Right renal cortex interstitium (tissue), 3 donors: Measurements from ENCODE around the gene PHF13. TPM values are rescaled to one million over a fixed set of nuclear protein-coding genes. Genes with fewer than 3 reads are reported as not detected.

ENCODE experiments used
- DNase-seq, 3 donors: peaks; one replicate each; pipeline ENCODE4 v3.0.0-alpha.2; 2013; ENCODE audit warnings: low read depth in 3 of 3, low spot score in 2 of 3
- polyA plus RNA-seq, 3 donors: library from polyadenylated mRNA; unstranded; fragments of 120-200 nt; gene quantifications; one replicate each; pipeline ENCODE4 v1.2.1, GENCODE V29; 2013; ENCODE audit not compliant: insufficient read length in 3 of 3

PHF13 gene
- 10 to 100 TPM; 23.5 to 25.0 (median 23.6) TPM for polyA plus RNA-seq

GRCh38 chr1:6613361-6614018, at the start of gene PHF13:
PHF13 (plus strand) TSS chr1:6613731; CDS start chr1:6614067, 336 bp downstream.
- DNase-seq, result peak; percentile 88 to 95 (median 94)

- DNase-seq, result no peak
Observed at GRCh38 chr1:6569033-6569432, 44.5 kb upstream of the PHF13 start.

- no peak for DNase-seq
Observed at GRCh38 chr1:6570100-6570499, 43.4 kb upstream of the PHF13 start.

GRCh38 chr1:6570987-6571386, 42.5 kb upstream of the PHF13 start:
- no peak for DNase-seq

GRCh38 chr1:6572653-6573383, 40.7 kb upstream of the PHF13 start:
- no peak for DNase-seq

- no peak for DNase-seq
Observed at GRCh38 chr1:6574025-6574620, 39.4 kb upstream of the PHF13 start.

GRCh38 chr1:6574818-6575217, 38.7 kb upstream of the PHF13 start:
- DNase-seq, result no peak

GRCh38 chr1:6577831-6578525, 35.6 kb upstream of the PHF13 start:
- no peak for DNase-seq

GRCh38 chr1:6578624-6579373, 34.7 kb upstream of the PHF13 start:
- DNase-seq, result no peak

GRCh38 chr1:6579374-6580118, 34.0 kb upstream of the PHF13 start, which contains the start of gene ZBTB48:
ZBTB48 (plus strand) TSS chr1:6579994; CDS start chr1:6580610, 616 bp downstream.
- DNase-seq, result peak; percentile 94 to 98 (median 97)

GRCh38 chr1:6580119-6580592, 33.4 kb upstream of the PHF13 start:
- DNase-seq, result no peak

GRCh38 chr1:6580593-6581409, 32.7 kb upstream of the PHF13 start:
- DNase-seq, result no peak

- DNase-seq, result no peak
Observed at GRCh38 chr1:6581561-6582305, 31.8 kb upstream of the PHF13 start.

- no peak for DNase-seq
Observed at GRCh38 chr1:6582370-6582769, 31.2 kb upstream of the PHF13 start.

GRCh38 chr1:6584126-6585080, 29.1 kb upstream of the PHF13 start:
- no peak for DNase-seq

- no peak for DNase-seq
Observed at GRCh38 chr1:6585081-6585722, 28.3 kb upstream of the PHF13 start.
